ENCODE measurements around the gene GLB1L2.

GRCh38 chr11:134382830-134383229 lies 51.0 kb downstream of the GLB1L2 start:
- no peak for TF ChIP-seq POLR2AphosphoS5 (IDR thresholded peaks at IDR 0.05)
- no peak for TF ChIP-seq POLR2A (IDR thresholded peaks at IDR 0.05)

Measured in sigmoid colon (tissue), 4 donors.